ENCODE measurements around the gene PRDX2. TPM values are rescaled to one million over a fixed set of nuclear protein-coding genes. Genes with fewer than 3 reads are reported as not detected.
A peak's percentile ranks its signal among the peaks of the same experiment; 100 is the strongest.

PRDX2 gene
- polyA plus RNA-seq, 1 donor from 2014 or later = 882 TPM

- H3F3A ChIP-seq (ENCODE audit: insufficient read depth, low read length, poor library complexity, severe bottlenecking) = no peaks in the 10 kb centered on the region
- no peaks in the 10 kb centered on the region for H3K9me3 ChIP-seq (ENCODE audit: low read length)
- no peak overlapping the region for H2AFZ ChIP-seq (ENCODE audit: low read depth, low read length)
- TF ChIP-seq SMC3 (conservative IDR thresholded peaks at IDR 0.05; ENCODE audit: poor library complexity) = no peak
- TF ChIP-seq RAD21 (conservative IDR thresholded peaks at IDR 0.05) = no peak
- no peak for TF ChIP-seq POLR2AphosphoS5 (IDR thresholded peaks at IDR 0.05)
- TF ChIP-seq EP300 (conservative IDR thresholded peaks at IDR 0.05; ENCODE audit: poor library complexity, severe bottlenecking) = no peak
- no peak for TF ChIP-seq REST (IDR thresholded peaks at IDR 0.05; ENCODE audit: borderline replicate concordance)
- no peak for TF ChIP-seq CTCF (IDR thresholded peaks at IDR 0.05; ENCODE audit: poor library complexity, severe bottlenecking)
- TF ChIP-seq TAF1 (IDR thresholded peaks at IDR 0.05; ENCODE audit: low read depth) = no peak
- no peak for TF ChIP-seq MXI1 (conservative IDR thresholded peaks at IDR 0.05; ENCODE audit: poor library complexity, severe bottlenecking)
- TF ChIP-seq EZH2 (IDR thresholded peaks at IDR 0.05; ENCODE audit: borderline replicate concordance, insufficient read depth, low read length, poor library complexity, severe bottlenecking) = no peak
- no peak overlapping the region for H3K27ac ChIP-seq (ENCODE audit: low read length)
- no peak overlapping the region for H3K9ac ChIP-seq (ENCODE audit: low read length)
- H3K9me2 ChIP-seq (ENCODE audit: insufficient read depth, low read length) = no peaks in the 10 kb centered on the region
- no peaks in the 10 kb centered on the region for H3K36me3 ChIP-seq (ENCODE audit: insufficient read depth, low read length)
- no peaks in the 10 kb centered on the region for H3K27me3 ChIP-seq (ENCODE audit: insufficient read depth, low read depth, low read length)
- no peak overlapping the region for H3K4me2 ChIP-seq (ENCODE audit: low read length)
- no peaks in the 10 kb centered on the region for H4K20me1 ChIP-seq (ENCODE audit: insufficient read depth)
- no peak overlapping the region for H3K4me3 ChIP-seq (ENCODE audit: low read length)
- no peaks in the 10 kb centered on the region for H3K79me2 ChIP-seq (replicated peaks; ENCODE audit: insufficient read depth, low read length)
These were observed 16.6 kb downstream of the PRDX2 start for GRCh38 chr19:12784871-12785430.

GRCh38 chr19:12784394-12784870 is 17.2 kb downstream of the PRDX2 start:
- H3K79me2 ChIP-seq (replicated peaks; ENCODE audit: insufficient read depth, low read length) = no peaks in the 10 kb centered on the region
- H3K9me2 ChIP-seq (ENCODE audit: insufficient read depth, low read length) = no peaks in the 10 kb centered on the region
- H3K27me3 ChIP-seq (ENCODE audit: insufficient read depth, low read depth, low read length) = no peaks in the 10 kb centered on the region
- no peaks in the 10 kb centered on the region for H3F3A ChIP-seq (ENCODE audit: insufficient read depth, low read length, poor library complexity, severe bottlenecking)
- TF ChIP-seq CTCF (IDR thresholded peaks at IDR 0.05; ENCODE audit: poor library complexity, severe bottlenecking) (no peak), RAD21 (conservative IDR thresholded peaks at IDR 0.05) (no peak)
- no peak overlapping the region for H3K4me2 ChIP-seq (ENCODE audit: low read length)
- H3K4me3 ChIP-seq (ENCODE audit: low read length) = no peak overlapping the region
- H3K9me3 ChIP-seq (ENCODE audit: low read length) = no peaks in the 10 kb centered on the region
- no peaks in the 10 kb centered on the region for H3K36me3 ChIP-seq (ENCODE audit: insufficient read depth, low read length)
- no peak overlapping the region for H2AFZ ChIP-seq (ENCODE audit: low read depth, low read length)
- H3K27ac ChIP-seq (ENCODE audit: low read length) = no peak overlapping the region
- H4K20me1 ChIP-seq (ENCODE audit: insufficient read depth) = no peaks in the 10 kb centered on the region
- peak overlapping the region; percentile 9 for H3K9ac ChIP-seq (ENCODE audit: low read length)
